Measurements from ENCODE around the gene SAMD13.

SAMD13 gene

GRCh38 chr1:84347271-84347931 lies 45.9 kb downstream of the SAMD13 start:
- DNase-seq, result peak; percentile 61

- peak; percentile 29 for DNase-seq
Measured at GRCh38 chr1:84347932-84348555, 46.5 kb downstream of the SAMD13 start.

GRCh38 chr1:84348759-84349158 lies 47.3 kb downstream of the SAMD13 start:
- no peak for DNase-seq

- no peak for DNase-seq
Measured at GRCh38 chr1:84350104-84350503, 48.6 kb downstream of the SAMD13 start.

- DNase-seq, result no peak
Measured at GRCh38 chr1:84350550-84350949, 49.0 kb downstream of the SAMD13 start.

- no peak for DNase-seq
Measured at GRCh38 chr1:84352298-84353106, 51.0 kb downstream of the SAMD13 start.

GRCh38 chr1:84353695-84354094 lies 52.2 kb downstream of the SAMD13 start:
- DNase-seq, result peak; percentile 64

- no peak for DNase-seq
Measured at GRCh38 chr1:84355556-84355955, 54.0 kb downstream of the SAMD13 start.

GRCh38 chr1:84356881-84357280 lies 55.4 kb downstream of the SAMD13 start:
- DNase-seq, result no peak

- no peak for DNase-seq
Measured at GRCh38 chr1:84358695-84359094, 57.2 kb downstream of the SAMD13 start.

- DNase-seq, result no peak
Measured at GRCh38 chr1:84360316-84360715, 58.8 kb downstream of the SAMD13 start.

GRCh38 chr1:84361796-84362195 lies 60.3 kb downstream of the SAMD13 start:
- no peak for DNase-seq

- no peak for DNase-seq
Measured at GRCh38 chr1:84363019-84363418, 61.5 kb downstream of the SAMD13 start.

GRCh38 chr1:84363622-84364021 lies 62.1 kb downstream of the SAMD13 start:
- no peak for DNase-seq

- peak; percentile 98 for DNase-seq
Measured at GRCh38 chr1:84365225-84366221, 64.0 kb downstream of the SAMD13 start.

GRCh38 chr1:84366786-84367185 lies 65.3 kb downstream of the SAMD13 start:
- peak; percentile 57 for DNase-seq

- no peak for DNase-seq
Measured at GRCh38 chr1:84367219-84367618, 65.7 kb downstream of the SAMD13 start.

- no peak for DNase-seq
Measured at GRCh38 chr1:84368441-84368840, 66.9 kb downstream of the SAMD13 start.

- no peak for DNase-seq
Measured at GRCh38 chr1:84370266-84370665, 68.8 kb downstream of the SAMD13 start.

- peak; percentile 73 for DNase-seq
Measured at GRCh38 chr1:84370831-84371394, 69.4 kb downstream of the SAMD13 start.

GRCh38 chr1:84373436-84374141 lies 72.1 kb downstream of the SAMD13 start:
- no peak for DNase-seq
